Thoracic aorta (tissue), 2 donors: ENCODE data around the gene ZNF831. TPM values are rescaled to one million over a fixed set of nuclear protein-coding genes. Genes with fewer than 3 reads are reported as not detected.

Experiments used
- ATAC-seq: fragments of 150-250 bp; one replicate; pipeline ENCODE4 v1.8.0; 2017; ENCODE audit warnings: low read depth; ENCODE audit not compliant: insufficient number of reproducible peaks, low FRiP score
- DNase-seq: peaks from one replicate; pipeline ENCODE4 v3.0.0-alpha.2; 2020; ENCODE audit warnings: low spot score
- H3K27ac ChIP-seq, 2 donors: fragments of 200-600 bp; sonication (generic); 1 replicate in 1 of 2; 2 replicates in 1 of 2; pipeline ENCODE4 v1.5.1; 2016; ENCODE audit warnings: mild to moderate bottlenecking in 2 of 2, moderate library complexity in 2 of 2
- H3K27me3 ChIP-seq: fragments of 200-600 bp; sonication (generic); replicated peaks from 2 replicates; pipeline ENCODE4 v1.6.0; 2016; ENCODE audit warnings: mild to moderate bottlenecking; ENCODE audit not compliant: insufficient read depth
- H3K36me3 ChIP-seq: fragments of 200-600 bp; sonication (generic); one replicate; pipeline ENCODE4 v1.5.1; 2016
- H3K4me1 ChIP-seq, 2 donors: fragments of 200-600 bp; sonication (generic); 1 replicate in 1 of 2; 2 replicates in 1 of 2; pipeline versions ENCODE4 v1.5.1 to v1.6.0; 2016; ENCODE audit warnings: low read depth in 2 of 2, mild to moderate bottlenecking in 1 of 2; ENCODE audit not compliant: control insufficient read depth in 1 of 2
- H3K4me3 ChIP-seq: fragments of 200-600 bp; sonication (generic); 2 replicates; pipeline ENCODE4 v1.5.1; 2016; ENCODE audit warnings: mild to moderate bottlenecking
- H3K9me3 ChIP-seq: fragments of 200-600 bp; sonication (generic); 2 replicates; pipeline ENCODE4 v1.5.1; 2016
- CTCF ChIP-seq: fragments of 200-600 bp; sonication (generic); IDR thresholded peaks from one replicate; pipeline ENCODE4 v1.5.1; 2019; ENCODE audit warnings: antibody characterized with exemption
- total RNA-seq, 2 donors: library from RNA; depleted of rRNA; stranded (reverse); fragments of >200 nt; gene quantifications; one replicate each; pipeline versions ENCODE4 v1.1.0 to v1.2.3, GENCODE V29; 2016

ZNF831 gene
- total RNA-seq, 2 donors from 2014 or later: 1.1 to 1.3 TPM

- H3K27ac ChIP-seq: no peak overlapping the region
- peaks cover 5 to 10% of the 10 kb centered on the region in 2 donors for H3K4me1 ChIP-seq
- no peak for ATAC-seq
- H3K27me3 ChIP-seq: no peaks in the 10 kb centered on the region
- TF ChIP-seq CTCF: no peak
- no peak overlapping the region for H3K4me3 ChIP-seq
- H3K36me3 ChIP-seq: no peaks in the 10 kb centered on the region
- H3K9me3 ChIP-seq: no peaks in the 10 kb centered on the region
- DNase-seq: no peak
Observed at GRCh38 chr20:59157961-59158541, 5.6 kb upstream of the ZNF831 start.

DNA sequence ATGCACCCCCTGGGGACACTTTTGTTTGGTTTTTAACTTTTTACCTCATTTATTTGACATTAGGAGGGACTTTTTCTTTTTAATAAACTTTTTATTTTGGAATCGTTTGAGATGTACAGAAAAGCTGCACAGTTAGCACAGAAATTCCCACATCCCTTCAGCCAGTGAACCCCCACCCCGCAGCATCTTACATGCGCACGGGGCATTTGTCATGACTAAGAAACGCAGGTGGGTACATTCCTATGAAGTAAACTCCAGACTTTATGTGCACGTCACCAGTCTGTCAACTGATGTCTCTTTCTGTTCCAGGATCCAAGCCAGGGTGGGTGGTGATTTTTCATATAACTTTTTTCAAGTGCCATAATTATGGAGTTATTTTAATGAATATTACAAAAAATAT, 4.9 kb upstream of the ZNF831 start:
- Histone ChIP-seq H3K36me3 (no peaks in the 10 kb centered on the region), H3K4me1 (peaks cover under 1 to 5% of the 10 kb centered on the region in 2 donors), H3K4me3 (no peak overlapping the region), H3K9me3 (no peaks in the 10 kb centered on the region), H3K27ac (no peak overlapping the region), H3K27me3 (no peaks in the 10 kb centered on the region)
- TF ChIP-seq CTCF: no peak
- ATAC-seq (no peak), DNase-seq (no peak)

DNA sequence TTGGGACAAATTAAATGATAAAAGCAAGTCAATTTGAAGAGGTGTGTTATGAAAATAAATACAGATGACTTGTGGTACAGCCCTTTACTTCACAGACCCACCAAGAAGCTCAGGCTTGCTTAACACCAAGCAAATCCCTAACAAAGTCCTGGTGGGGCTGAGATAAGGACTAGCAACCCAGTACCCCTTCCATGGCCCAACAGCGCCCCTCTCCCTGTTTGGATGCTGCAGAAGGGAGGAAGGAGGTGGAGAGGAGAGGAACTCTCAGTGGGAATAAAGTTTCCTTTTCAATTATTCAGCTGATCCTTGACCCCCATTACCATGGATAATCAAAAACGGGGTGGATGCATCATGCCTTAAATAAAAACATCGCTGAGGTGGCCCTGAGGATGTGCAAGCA, 4.5 kb upstream of the ZNF831 start:
- Histone ChIP-seq H3K9me3 (no peaks in the 10 kb centered on the region), H3K27ac (no peak overlapping the region), H3K4me3 (no peak overlapping the region), H3K27me3 (no peaks in the 10 kb centered on the region), H3K4me1 (peaks cover 0 to under 1% of the 10 kb centered on the region in 2 donors), H3K36me3 (no peaks in the 10 kb centered on the region)
- no peak for ATAC-seq
- no peak for DNase-seq
- TF ChIP-seq CTCF: no peak

GRCh38 chr20:59159493-59160376, 3.9 kb upstream of the ZNF831 start:
- no peak overlapping the region for H3K4me3 ChIP-seq
- H3K36me3 ChIP-seq: no peaks in the 10 kb centered on the region
- H3K27ac ChIP-seq: no peak overlapping the region
- no peaks in the 10 kb centered on the region for H3K4me1 ChIP-seq
- DNase-seq: no peak
- no peak for ATAC-seq
- TF ChIP-seq CTCF: no peak
- H3K9me3 ChIP-seq: no peaks in the 10 kb centered on the region
- H3K27me3 ChIP-seq: no peaks in the 10 kb centered on the region

DNA sequence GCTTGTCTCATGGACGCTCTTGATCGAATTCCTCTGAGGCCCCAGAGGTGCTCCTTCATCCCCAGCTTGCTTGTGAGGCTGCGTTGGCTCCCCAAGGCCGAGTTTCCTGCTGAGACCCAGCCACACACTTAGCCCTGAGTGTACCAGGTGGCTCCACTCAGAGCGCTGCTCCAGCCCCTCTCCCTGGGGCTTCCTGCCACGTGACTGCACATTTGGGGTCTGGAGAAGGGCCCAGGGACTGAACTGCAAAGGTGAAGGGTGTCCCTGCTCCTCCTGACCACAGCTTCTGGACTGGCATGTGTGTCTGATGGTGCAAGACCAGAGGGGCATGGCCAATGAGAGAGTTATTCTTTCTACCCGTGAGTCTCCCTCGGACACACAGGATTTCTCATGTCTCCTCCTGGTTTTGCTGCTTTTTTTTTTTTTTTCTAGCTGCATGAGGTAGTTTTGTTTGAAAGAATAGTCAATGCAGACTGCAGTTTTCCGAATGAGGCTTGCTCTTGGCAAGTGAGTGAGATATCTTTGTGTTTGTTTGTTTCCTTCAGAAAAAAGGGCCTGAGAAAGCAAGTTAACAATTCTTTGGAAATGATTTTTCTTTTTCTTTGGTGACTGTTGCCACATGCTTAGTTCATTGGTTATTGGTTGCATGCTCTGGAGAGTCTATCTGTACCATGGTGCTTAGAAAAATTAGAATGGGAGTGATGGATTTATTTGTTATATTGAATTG, 3.1 kb upstream of the ZNF831 start:
- TF ChIP-seq CTCF: no peak
- ATAC-seq: no peak
- Histone ChIP-seq H3K4me1 (no peaks in the 10 kb centered on the region), H3K9me3 (no peaks in the 10 kb centered on the region), H3K4me3 (no peak overlapping the region), H3K27me3 (no peaks in the 10 kb centered on the region), H3K36me3 (no peaks in the 10 kb centered on the region), H3K27ac (no peak overlapping the region)
- DNase-seq: no peak
